ENCODE results near the gene ZNF311. TPM values are rescaled to one million over a fixed set of nuclear protein-coding genes. Genes with fewer than 3 reads are reported as not detected.

Gene ZNF311
- total and polyA plus RNA-seq, 9 of the 15 experiments (the other 6 are each of a cell fraction or from before 2014, with no cell fraction given): 5.1 to 10.0 (median 7.5) TPM

DNA sequence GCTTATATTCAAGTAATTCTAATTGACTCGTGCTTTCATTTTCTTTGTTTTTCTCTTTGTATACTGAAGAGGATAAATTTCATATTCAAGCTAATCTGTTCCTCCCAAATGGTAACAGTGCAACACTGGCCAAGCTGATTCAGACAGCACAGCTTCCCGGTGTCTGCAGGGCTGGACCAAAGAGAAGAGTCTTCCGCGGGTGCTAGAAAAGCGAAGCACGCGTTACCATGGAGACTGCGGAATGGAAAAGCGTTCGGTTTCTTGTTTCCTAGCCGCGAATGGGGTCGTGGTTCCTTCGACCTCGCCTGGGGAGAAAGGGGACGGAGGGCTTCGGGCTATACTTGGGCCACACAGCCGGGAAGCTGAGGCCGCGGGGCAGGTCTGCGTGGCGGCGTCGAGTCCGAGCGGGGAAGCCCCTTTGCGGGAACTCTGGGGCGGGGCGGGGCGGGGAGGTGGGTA lies 6.2 kb upstream of the ZNF311 start (continued):
- TF ChIP-seq, protein P1, sequence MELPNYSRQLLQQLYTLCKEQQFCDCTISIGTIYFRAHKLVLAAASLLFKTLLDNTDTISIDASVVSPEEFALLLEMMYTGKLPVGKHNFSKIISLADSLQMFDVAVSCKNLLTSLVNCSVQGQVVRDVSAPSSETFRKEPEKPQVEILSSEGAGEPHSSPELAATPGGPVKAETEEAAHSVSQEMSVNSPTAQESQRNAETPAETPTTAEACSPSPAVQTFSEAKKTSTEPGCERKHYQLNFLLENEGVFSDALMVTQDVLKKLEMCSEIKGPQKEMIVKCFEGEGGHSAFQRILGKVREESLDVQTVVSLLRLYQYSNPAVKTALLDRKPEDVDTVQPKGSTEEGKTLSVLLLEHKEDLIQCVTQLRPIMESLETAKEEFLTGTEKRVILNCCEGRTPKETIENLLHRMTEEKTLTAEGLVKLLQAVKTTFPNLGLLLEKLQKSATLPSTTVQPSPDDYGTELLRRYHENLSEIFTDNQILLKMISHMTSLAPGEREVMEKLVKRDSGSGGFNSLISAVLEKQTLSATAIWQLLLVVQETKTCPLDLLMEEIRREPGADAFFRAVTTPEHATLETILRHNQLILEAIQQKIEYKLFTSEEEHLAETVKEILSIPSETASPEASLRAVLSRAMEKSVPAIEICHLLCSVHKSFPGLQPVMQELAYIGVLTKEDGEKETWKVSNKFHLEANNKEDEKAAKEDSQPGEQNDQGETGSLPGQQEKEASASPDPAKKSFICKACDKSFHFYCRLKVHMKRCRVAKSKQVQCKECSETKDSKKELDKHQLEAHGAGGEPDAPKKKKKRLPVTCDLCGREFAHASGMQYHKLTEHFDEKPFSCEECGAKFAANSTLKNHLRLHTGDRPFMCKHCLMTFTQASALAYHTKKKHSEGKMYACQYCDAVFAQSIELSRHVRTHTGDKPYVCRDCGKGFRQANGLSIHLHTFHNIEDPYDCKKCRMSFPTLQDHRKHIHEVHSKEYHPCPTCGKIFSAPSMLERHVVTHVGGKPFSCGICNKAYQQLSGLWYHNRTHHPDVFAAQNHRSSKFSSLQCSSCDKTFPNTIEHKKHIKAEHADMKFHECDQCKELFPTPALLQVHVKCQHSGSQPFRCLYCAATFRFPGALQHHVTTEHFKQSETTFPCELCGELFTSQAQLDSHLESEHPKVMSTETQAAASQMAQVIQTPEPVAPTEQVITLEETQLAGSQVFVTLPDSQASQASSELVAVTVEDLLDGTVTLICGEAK (IDR thresholded peaks at IDR 0.05): peak; percentile 63; the same call in 1 of the 2 replicates
- TF ChIP-seq, protein P1 (CRISPR knock-in tag; IDR thresholded peaks at IDR 0.05): no peak
- TF ChIP-seq DNMT1 (IDR thresholded peaks at IDR 0.05): no peak
- no peak for TF ChIP-seq NUFIP1 (IDR thresholded peaks at IDR 0.05; ENCODE audit: partially characterized antibody)
- TF ChIP-seq, protein P2, sequence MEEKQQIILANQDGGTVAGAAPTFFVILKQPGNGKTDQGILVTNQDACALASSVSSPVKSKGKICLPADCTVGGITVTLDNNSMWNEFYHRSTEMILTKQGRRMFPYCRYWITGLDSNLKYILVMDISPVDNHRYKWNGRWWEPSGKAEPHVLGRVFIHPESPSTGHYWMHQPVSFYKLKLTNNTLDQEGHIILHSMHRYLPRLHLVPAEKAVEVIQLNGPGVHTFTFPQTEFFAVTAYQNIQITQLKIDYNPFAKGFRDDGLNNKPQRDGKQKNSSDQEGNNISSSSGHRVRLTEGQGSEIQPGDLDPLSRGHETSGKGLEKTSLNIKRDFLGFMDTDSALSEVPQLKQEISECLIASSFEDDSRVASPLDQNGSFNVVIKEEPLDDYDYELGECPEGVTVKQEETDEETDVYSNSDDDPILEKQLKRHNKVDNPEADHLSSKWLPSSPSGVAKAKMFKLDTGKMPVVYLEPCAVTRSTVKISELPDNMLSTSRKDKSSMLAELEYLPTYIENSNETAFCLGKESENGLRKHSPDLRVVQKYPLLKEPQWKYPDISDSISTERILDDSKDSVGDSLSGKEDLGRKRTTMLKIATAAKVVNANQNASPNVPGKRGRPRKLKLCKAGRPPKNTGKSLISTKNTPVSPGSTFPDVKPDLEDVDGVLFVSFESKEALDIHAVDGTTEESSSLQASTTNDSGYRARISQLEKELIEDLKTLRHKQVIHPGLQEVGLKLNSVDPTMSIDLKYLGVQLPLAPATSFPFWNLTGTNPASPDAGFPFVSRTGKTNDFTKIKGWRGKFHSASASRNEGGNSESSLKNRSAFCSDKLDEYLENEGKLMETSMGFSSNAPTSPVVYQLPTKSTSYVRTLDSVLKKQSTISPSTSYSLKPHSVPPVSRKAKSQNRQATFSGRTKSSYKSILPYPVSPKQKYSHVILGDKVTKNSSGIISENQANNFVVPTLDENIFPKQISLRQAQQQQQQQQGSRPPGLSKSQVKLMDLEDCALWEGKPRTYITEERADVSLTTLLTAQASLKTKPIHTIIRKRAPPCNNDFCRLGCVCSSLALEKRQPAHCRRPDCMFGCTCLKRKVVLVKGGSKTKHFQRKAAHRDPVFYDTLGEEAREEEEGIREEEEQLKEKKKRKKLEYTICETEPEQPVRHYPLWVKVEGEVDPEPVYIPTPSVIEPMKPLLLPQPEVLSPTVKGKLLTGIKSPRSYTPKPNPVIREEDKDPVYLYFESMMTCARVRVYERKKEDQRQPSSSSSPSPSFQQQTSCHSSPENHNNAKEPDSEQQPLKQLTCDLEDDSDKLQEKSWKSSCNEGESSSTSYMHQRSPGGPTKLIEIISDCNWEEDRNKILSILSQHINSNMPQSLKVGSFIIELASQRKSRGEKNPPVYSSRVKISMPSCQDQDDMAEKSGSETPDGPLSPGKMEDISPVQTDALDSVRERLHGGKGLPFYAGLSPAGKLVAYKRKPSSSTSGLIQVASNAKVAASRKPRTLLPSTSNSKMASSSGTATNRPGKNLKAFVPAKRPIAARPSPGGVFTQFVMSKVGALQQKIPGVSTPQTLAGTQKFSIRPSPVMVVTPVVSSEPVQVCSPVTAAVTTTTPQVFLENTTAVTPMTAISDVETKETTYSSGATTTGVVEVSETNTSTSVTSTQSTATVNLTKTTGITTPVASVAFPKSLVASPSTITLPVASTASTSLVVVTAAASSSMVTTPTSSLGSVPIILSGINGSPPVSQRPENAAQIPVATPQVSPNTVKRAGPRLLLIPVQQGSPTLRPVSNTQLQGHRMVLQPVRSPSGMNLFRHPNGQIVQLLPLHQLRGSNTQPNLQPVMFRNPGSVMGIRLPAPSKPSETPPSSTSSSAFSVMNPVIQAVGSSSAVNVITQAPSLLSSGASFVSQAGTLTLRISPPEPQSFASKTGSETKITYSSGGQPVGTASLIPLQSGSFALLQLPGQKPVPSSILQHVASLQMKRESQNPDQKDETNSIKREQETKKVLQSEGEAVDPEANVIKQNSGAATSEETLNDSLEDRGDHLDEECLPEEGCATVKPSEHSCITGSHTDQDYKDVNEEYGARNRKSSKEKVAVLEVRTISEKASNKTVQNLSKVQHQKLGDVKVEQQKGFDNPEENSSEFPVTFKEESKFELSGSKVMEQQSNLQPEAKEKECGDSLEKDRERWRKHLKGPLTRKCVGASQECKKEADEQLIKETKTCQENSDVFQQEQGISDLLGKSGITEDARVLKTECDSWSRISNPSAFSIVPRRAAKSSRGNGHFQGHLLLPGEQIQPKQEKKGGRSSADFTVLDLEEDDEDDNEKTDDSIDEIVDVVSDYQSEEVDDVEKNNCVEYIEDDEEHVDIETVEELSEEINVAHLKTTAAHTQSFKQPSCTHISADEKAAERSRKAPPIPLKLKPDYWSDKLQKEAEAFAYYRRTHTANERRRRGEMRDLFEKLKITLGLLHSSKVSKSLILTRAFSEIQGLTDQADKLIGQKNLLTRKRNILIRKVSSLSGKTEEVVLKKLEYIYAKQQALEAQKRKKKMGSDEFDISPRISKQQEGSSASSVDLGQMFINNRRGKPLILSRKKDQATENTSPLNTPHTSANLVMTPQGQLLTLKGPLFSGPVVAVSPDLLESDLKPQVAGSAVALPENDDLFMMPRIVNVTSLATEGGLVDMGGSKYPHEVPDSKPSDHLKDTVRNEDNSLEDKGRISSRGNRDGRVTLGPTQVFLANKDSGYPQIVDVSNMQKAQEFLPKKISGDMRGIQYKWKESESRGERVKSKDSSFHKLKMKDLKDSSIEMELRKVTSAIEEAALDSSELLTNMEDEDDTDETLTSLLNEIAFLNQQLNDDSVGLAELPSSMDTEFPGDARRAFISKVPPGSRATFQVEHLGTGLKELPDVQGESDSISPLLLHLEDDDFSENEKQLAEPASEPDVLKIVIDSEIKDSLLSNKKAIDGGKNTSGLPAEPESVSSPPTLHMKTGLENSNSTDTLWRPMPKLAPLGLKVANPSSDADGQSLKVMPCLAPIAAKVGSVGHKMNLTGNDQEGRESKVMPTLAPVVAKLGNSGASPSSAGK (IDR thresholded peaks at IDR 0.05): peak; percentile 78
- TF ChIP-seq RCOR1 (IDR thresholded peaks at IDR 0.05; ENCODE audit: borderline replicate concordance in 1 of 2, low read depth in 2 of 2, low read length in 2 of 2): peak in 1 of 2 experiments; percentile 52; a peak in 2 of 4 replicates
- no peak for TF ChIP-seq POLR2AphosphoS2 (IDR thresholded peaks at IDR 0.05; ENCODE audit: low read length)
